Ammon's horn (tissue), 1 donor: Measurements from ENCODE around the gene SLC16A13.

Experiments used
- DNase-seq: peaks from one replicate; pipeline ENCODE4 v3.0.0-alpha.2; 2016; ENCODE audit warnings: low spot score

SLC16A13 gene

GRCh38 chr17:7014261-7014994 is 21.4 kb upstream of the SLC16A13 start:
- peak; percentile 99 for DNase-seq

GRCh38 chr17:7014995-7015958 is 20.5 kb upstream of the SLC16A13 start:
- DNase-seq, result no peak

DNA sequence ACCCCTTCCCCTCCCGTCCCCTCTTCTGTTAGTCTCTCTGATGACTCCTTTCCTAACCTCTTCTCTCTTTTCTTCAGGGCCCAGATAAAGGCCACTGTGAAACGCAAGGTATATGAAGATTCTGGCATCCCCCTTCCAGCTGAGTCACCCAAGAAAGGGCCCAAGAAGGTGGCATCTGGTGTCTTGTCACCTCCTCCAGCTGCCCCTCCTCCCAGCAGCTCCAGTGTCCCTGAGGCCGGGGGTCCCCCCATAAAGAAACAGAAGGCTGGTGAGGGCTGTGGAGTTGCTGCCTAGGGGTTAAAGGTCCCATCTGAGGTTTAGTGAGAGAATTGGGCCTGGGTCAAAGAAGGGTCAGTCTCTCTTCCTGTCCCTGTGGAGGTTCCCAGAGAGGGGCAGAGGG is 19.4 kb upstream of the SLC16A13 start:
- DNase-seq, result no peak

- no peak for DNase-seq
Observed at GRCh38 chr17:7016886-7017826, 18.7 kb upstream of the SLC16A13 start.

DNA sequence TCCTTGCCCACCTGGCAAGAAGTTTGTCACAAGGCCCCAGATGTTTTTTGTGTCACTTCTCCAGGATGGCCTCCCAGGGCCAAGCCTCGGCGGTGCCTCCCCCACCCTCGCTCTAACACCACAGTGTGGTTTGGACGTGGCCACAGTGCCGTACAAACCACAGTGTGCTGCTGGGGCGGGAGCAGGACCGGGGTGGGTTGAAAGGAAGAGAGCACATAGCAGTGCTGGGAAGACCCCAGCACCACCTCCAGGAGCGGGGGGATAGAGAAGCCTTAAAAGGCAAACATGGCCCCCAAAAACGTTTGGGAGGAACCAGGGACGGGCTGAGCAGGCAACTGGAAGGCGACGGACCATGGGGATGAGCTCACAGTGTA is 18.0 kb upstream of the SLC16A13 start:
- no peak for DNase-seq

- DNase-seq, result peak; percentile 45
Observed at GRCh38 chr17:7018331-7018964, 17.4 kb upstream of the SLC16A13 start.

DNA sequence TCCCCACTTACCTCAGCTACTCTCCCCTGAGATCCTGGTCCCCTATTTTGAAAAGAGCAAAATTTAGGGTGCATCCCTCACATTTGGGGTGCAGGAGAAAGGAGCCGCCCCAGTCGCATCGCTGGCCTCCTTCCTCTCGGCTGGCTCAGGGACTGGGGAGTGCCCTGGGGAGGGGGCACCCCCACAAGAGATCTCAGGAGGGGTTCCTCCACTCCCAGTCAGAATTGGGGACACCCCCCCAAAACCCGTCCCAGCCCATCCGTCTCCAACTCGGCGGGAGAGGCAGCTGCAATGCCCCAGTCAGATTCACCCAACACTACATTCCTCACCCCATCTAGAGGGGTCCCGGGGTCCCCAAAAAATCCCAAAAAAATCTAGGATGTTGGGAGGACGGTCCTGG is 16.4 kb upstream of the SLC16A13 start:
- DNase-seq, result no peak

DNA sequence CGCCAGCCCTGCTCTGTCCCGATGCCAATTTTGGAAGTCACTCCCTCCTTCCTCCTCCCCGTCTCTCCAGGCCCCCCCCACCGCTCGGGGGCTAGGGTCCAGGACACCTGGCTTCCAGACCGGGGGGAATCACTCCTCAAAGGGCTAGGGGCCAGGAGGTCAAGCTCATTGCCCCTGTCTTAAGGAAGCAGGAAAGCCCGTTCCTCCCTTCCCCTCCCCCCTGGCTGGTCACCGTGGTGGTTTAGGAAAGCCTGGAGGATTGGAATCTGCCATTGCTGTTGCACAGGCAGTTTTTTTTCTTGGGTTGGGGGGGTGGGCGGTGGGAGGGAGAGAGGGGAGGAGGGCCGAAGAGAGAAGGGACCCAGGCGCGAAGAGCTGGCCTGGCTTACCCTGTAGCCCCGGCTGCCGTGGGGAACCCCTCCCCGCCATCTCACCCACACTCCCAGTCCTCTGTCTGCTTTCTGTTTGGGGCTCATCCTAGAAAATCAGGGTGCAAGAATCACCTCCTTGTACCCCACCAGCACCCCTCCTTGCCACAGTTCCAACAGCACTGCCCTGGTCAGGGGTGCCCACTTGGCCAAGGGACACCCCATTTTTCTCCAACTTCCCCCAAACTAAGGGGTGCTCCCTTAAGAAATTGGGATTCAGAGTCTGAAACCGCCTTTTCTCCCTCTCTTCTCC is 15.8 kb upstream of the SLC16A13 start:
- DNase-seq, result no peak

DNA sequence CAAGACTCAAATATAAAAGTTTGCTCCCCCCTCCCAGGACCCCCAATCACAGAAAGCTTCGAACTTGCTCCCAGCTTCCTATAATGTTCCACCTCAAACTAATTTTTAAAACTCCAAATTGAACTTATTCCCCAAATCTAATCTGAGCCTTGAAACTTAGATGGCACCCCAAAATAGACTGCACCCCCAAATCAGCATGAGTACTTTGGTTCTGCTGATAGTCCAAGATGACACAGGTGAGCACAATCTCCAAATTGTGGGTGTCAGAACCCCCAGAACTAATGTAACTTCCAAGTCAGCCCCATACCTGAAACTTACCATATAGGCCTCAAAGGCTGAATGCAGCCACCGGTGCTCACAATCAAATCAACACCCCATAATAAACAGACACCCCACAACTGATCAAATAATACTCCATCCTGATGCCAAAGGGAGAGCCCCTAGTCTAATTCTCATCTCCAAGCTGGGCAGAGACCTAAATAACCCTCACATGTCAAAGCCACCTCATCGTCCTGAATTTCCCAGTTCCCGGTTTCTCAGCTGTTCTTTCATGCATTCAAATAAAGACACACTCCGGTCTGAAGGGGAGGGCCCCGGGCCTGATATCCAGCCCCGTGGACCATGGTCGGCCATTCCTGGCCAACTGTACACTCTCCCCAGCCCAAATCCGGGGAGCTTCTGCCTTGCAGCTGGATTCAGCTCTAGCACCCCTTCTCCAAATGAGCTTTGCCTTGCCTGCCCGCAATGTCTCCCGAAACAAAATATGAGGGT is 14.7 kb upstream of the SLC16A13 start:
- DNase-seq, result no peak

GRCh38 chr17:7021993-7022778 is 13.6 kb upstream of the SLC16A13 start:
- peak; percentile 76 for DNase-seq

DNA sequence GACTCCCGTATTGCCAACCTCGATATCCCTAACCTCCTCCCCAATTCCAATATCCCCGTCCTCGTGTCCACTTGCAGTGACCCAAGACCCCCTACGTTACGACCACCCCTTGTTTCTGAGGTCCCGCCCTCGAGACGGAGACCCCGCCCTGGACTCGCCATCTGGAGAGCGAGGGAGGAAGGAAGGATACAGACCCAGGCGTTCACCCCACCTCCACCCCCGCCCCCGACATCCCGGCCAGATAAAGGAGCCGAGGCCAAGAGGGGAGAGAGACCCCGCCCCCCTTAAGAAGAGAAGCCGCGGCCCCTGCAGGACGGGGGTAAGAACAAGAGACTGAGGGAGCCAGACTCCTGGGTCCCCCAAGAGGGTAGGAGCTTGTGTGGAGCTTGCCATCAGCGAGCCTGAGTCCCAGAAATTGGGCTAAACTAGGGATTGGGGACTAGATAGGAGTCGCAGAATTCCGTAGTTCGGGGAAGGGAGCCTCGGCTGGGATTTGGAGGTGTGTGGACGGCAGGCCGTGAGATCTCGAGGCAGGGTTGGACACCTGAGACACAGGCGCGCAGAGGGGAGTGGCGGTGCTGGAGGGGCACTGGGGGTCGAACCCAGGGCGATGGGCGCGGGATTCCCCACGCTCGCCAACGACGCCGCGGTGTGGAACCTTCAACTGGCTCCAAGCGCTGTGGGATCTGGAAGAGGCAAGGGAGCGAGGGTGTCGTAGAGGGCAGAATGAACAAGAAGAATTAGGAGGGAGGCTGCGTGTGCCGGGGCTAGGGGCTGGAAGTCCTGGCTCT is 12.8 kb upstream of the SLC16A13 start, which contains the start of gene BCL6B:
TSS of gene BCL6B (plus strand) at position 270 of the 791 bp plus-strand sequence. CDS start 622 bp downstream, outside the sequence.
- DNase-seq, result no peak

DNA sequence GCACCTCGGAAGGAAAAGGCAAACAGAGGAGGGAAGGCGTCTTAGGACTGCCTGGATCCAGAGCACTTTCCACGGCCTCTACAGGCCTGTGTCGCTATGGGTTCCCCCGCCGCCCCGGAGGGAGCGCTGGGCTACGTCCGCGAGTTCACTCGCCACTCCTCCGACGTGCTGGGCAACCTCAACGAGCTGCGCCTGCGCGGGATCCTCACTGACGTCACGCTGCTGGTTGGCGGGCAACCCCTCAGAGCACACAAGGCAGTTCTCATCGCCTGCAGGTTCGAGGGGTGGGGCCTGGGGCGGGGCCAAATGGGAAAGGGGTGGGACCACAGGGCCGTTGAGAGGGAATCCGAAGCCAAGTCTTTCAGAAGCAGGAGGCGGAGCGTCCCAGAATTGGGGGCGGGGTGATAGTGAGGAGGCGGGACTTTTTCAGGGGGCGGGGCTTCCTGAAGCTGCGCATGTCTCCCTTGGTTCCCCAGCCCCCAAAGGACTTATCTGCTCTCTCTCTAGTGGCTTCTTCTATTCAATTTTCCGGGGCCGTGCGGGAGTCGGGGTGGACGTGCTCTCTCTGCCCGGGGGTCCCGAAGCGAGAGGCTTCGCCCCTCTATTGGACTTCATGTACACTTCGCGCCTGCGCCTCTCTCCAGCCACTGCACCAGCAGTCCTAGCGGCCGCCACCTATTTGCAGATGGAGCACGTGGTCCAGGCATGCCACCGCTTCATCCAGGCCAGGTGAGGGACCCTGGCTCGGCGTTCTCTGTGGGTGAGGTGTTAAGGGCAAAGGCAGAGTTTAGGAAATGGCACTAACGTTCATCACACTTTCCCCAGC is 12.0 kb upstream of the SLC16A13 start:
- peak; percentile 70 for DNase-seq

GRCh38 chr17:7024402-7024785 is 11.4 kb upstream of the SLC16A13 start:
- no peak for DNase-seq

DNA sequence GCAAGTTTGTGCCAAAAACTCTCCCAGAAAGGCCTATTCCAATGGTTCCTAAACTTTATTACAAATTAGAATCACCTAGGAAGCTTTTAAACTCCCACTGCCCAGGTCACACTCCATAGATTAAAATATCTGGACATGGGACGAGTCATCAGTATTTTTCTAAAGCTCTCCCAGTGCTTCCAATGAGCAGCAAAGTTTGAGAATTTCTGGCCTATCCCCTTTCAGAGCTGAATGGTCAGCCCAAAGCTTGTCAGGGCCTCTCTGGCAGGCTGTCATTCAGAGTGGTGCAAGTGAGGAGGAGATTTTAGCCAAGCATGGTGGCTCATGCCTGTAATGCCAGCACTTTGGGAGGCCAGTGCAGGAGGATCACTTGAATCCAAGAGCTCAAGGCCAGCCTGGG is 10.6 kb upstream of the SLC16A13 start:
- no peak for DNase-seq

DNA sequence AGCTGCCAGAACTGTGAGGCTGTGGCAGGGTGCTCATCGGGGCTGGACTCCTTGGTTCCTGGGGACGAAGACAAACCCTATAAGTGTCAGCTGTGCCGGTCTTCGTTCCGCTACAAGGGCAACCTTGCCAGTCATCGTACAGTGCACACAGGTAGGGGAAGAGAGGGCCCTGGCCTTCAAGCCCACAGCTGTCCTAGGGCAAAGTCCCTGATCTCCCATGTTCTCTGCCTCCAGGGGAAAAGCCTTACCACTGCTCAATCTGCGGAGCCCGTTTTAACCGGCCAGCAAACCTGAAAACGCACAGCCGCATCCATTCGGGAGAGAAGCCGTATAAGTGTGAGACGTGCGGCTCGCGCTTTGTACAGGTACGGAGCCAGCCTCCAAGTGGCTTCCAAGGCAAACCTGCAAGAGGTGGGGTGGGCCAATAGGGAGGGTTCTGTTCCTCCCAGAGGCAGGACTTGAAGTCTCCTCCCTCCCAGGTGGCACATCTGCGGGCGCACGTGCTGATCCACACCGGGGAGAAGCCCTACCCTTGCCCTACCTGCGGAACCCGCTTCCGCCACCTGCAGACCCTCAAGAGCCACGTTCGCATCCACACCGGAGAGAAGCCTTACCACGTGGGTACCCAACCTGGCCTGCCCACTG is 9.2 kb upstream of the SLC16A13 start:
- no peak for DNase-seq

- no peak for DNase-seq
Observed at GRCh38 chr17:7027335-7027734, 8.5 kb upstream of the SLC16A13 start.

GRCh38 chr17:7029096-7029495 is 6.7 kb upstream of the SLC16A13 start:
- DNase-seq, result no peak
